Ishikawa (cell line): ENCODE results near the gene SPON1.

Source experiments
- CEBPB ChIP-seq: IDR thresholded peaks from 2 replicates; pipeline ENCODE4 v1.6.1; 2012
- CREB1 ChIP-seq: IDR thresholded peaks from 2 replicates; pipeline ENCODE4 v1.6.1; 2012; ENCODE audit warnings: low read depth
- EP300 ChIP-seq: IDR thresholded peaks from 2 replicates; pipeline ENCODE4 v1.6.1; 2012; ENCODE audit warnings: borderline replicate concordance
- FOXM1 ChIP-seq: IDR thresholded peaks from 2 replicates; pipeline ENCODE4 v1.6.1; 2012; ENCODE audit warnings: low read depth, borderline replicate concordance
- RAD21 ChIP-seq: IDR thresholded peaks from 2 replicates; pipeline ENCODE4 v1.6.1; 2012; ENCODE audit warnings: low read depth
- REST ChIP-seq: IDR thresholded peaks from 2 replicates; pipeline ENCODE4 v1.6.1; 2012; ENCODE audit warnings: low read depth, mild to moderate bottlenecking
- TAF1 ChIP-seq: IDR thresholded peaks from 2 replicates; pipeline ENCODE4 v1.6.1; 2012; ENCODE audit warnings: low read depth, mild to moderate bottlenecking
- TCF12 ChIP-seq: IDR thresholded peaks from 2 replicates; pipeline ENCODE4 v1.6.1; 2012; ENCODE audit warnings: low read depth
- TEAD4 ChIP-seq: IDR thresholded peaks from 2 replicates; pipeline ENCODE4 v1.6.1; 2012
- YY1 ChIP-seq: IDR thresholded peaks from 2 replicates; pipeline ENCODE4 v1.6.1; 2012; ENCODE audit warnings: low read depth
- TF ChIP-seq, protein P1 (sequence below): IDR thresholded peaks from 2 replicates; pipeline ENCODE4 v1.6.1; 2012
- TF ChIP-seq, protein P2 (sequence below): IDR thresholded peaks from 2 replicates; pipeline ENCODE4 v1.6.1; 2012

GRCh38 chr11:14001597-14001996 is 39.1 kb downstream of the SPON1 start:
- TF ChIP-seq TAF1 (no peak), RAD21 (no peak), EP300 (no peak), REST (no peak), TCF12 (no peak), TEAD4 (no peak), CEBPB (no peak), CREB1 (no peak), FOXM1 (no peak), YY1 (no peak)
- TF ChIP-seq, protein P1, sequence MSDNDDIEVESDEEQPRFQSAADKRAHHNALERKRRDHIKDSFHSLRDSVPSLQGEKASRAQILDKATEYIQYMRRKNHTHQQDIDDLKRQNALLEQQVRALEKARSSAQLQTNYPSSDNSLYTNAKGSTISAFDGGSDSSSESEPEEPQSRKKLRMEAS, result no peak
- TF ChIP-seq, protein P2, sequence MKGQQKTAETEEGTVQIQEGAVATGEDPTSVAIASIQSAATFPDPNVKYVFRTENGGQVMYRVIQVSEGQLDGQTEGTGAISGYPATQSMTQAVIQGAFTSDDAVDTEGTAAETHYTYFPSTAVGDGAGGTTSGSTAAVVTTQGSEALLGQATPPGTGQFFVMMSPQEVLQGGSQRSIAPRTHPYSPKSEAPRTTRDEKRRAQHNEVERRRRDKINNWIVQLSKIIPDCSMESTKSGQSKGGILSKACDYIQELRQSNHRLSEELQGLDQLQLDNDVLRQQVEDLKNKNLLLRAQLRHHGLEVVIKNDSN, result no peak
